HTR-8/SVneo (cell line): Measurements from ENCODE around the gene NQO1.
A peak's percentile ranks its signal among the peaks of the same experiment; 100 is the strongest.
"Not testable (repeated sequence)": the region's sequence is repeated elsewhere in the genome, so short reads cannot be mapped to it uniquely, and the experiment has no call there.

Source experiments
- DNase-seq: peaks from one replicate; pipeline ENCODE4 v3.0.0; 2011; ENCODE audit warnings: low spot score, mixed read lengths; ENCODE audit not compliant: insufficient read length
- FAIRE-seq: peaks from 2 replicates; lab custom pipeline; 2011; peaks lifted over from hg19 to GRCh38; lab: Jason Lieb, UNC

The NQO1 gene

DNA sequence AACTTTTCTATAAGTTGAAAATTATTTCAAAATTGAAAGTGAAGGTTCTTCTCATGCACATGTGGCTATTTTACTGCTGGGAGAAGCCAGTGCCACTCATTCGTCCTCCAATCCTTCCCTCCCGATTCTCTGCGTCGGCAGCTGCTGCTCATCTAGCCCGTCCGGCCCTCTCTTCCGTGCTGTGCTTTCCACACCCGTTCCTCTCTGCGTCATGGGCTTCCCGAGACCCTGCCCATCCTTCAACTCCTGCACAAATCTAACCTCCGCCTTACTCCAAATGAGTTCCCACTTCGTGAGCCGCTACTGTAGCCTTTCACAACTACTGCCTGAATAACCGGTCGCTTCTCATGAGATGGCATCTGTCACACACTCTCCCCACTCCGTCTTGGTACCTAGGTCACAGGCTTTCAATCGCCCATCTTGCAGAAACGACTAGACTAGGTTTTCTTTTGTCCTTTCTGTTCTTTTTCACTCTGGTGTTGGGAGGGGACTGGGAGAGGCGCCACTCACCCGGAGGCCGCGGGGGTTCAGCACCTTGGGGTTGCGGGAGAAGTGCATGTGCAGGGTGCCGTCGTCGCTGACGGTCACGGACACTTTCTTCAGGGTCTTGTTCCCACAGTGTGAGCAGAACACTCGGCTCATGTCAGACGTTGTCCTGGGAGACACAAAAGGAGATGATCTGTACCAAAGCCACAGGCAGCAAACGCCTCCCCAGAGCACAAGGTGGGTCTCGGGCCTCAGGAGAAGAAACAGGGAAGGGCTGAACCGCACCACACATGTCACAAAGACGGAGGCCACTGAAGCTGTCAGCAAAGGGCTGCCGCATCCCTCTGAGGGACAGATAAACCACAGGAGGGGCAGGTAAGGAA is 18.2 kb upstream of the NQO1 start:
- no peak for FAIRE-seq
- no peak for DNase-seq

DNA sequence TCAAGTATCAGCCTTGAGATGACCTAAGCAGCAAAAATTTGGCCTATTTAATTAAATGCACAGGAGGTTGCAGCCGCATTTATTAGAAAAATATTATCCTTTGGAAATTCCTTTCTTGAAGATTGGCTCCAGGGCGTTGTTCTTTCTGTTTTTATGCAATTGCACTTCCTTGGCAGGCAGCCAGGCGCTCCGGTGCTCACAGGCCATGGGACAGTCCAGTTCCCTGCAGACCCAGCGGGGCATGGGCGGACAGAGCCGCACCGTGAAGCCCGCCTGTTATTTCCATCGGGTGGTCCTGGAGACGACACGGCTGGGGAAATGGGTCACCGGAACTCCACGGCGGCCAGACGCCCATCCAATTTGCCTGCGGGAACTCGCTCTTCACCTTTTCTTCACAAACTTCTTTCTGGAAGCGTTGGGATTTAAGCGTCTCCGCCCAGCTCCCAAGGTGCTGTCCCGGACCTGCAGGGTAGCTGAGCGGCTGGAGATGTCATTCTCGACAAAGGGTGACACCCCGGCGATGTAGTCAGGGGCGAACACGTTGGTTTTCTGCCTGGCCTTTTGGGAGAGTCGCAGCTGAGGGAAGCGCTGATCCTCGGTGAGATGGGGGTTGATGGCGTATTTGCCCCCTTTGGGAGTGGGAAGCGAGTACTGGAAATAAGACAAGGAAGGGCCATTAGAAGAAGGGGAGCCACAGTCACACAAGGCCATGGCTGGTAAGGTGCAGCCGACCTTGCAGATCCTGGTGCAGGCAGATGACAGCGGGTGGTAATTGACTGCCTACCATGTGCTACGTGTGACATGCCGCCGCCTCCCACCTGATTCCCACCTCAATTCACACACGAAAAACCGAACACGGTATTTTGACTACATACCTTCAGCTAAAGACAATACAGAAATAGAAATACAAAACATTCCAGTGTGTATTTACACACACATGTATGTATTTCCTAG is 15.9 kb upstream of the NQO1 start:
- no peak for DNase-seq

DNA sequence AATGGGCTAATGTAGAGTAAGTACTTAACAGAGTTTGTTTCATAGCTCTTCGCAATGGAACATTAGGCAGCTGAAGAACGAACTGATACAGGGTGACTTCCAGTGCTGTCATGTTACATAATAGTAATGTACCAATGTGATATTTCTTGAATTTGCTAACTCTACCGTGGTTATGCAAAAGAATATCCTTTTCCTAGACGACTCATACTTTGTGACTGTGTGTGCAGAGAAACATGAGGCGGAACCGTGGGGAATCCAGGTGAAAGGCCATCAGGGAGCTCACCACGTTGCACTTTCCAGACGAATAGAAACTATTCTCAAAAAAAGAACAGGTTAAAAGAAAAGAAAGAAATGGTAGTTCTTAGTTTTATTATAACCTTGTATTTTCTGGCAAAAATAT is 15.2 kb upstream of the NQO1 start:
- DNase-seq: no peak

More for the DNA sequence above, 15.9 kb upstream of the NQO1 start:
- no peak for FAIRE-seq

DNA sequence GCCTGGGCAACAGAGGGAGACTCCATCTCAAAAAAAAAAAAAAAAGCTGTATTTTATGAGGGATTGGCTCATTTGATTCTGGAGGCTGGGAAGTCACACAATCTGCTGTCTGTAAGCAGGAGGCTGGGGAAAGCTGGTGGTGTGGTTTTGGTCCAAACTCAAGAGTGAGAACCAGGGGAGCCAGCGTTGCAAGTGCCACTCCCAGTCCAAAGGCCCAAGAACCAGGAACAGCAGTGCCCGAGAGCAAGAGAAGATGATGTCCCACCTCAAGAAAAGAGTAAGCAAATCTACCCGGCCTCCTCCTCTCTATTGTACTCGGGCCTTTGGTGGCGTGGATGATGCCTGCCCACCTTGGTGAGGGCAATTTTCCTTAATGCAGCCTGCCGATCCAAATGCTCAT is 5.7 kb upstream of the NQO1 start:
- DNase-seq: no peak
- no peak for FAIRE-seq

More for the DNA sequence above, 15.2 kb upstream of the NQO1 start:
- no peak for FAIRE-seq

DNA sequence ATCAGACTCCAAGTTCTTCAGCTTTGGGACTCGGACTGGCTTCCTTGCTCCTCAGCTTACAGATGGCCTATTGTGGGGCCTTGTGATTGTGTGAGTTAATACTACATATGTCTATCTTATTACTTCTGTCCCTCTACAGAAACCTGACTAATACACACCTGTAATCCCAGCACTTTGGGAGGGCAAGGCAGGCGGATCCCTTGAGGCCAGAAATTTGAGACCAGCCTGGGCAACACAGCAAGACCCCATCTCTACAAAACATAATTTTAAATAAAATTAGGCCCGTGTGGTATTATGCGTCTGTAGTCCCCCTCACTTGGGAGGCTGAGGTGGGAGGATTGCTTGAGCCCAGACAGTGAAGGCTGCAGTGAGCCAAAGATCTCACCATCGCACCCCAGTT is 4.9 kb upstream of the NQO1 start:
- FAIRE-seq, DNase-seq: not testable (repeated sequence)

DNA sequence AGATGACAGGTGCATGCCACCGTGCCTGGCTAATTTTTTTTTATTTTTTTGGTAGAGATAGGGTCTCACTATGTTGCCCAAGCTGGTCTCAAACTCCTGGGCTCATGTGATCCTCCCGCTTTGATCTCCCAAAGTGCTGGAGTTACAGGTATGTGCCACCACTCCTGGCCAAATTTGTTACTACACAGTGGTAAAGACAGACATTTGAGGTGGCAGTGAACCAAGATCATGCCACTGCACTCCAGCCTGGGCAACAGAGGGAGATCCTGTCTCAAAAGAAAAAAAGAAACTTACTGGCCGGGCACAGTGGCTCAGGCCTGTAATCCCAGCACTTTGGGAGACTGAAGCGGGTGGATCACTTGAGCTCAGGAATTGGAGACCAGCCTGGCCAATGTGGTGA is 2.7 kb upstream of the NQO1 start:
- not testable (repeated sequence) for FAIRE-seq, DNase-seq

DNA sequence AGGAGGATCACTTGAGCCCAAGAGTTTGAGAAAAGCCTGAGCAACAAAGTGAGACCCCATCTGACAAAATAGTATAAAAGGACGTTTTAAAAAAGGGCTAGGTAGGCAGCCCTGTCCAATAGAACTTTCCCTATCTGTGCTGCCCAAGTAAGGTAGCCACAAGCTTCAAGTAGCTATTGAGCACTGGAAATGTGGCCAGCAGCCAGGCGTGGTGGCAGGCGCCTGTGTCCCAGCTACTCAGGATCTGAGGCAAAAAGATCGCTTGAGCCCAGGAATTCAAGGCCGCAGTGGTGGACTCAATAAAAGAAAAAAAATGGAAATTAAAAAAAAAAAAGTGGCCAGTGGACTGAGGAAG is 1.5 kb upstream of the NQO1 start:
- DNase-seq (no peak), FAIRE-seq (no peak)

DNA sequence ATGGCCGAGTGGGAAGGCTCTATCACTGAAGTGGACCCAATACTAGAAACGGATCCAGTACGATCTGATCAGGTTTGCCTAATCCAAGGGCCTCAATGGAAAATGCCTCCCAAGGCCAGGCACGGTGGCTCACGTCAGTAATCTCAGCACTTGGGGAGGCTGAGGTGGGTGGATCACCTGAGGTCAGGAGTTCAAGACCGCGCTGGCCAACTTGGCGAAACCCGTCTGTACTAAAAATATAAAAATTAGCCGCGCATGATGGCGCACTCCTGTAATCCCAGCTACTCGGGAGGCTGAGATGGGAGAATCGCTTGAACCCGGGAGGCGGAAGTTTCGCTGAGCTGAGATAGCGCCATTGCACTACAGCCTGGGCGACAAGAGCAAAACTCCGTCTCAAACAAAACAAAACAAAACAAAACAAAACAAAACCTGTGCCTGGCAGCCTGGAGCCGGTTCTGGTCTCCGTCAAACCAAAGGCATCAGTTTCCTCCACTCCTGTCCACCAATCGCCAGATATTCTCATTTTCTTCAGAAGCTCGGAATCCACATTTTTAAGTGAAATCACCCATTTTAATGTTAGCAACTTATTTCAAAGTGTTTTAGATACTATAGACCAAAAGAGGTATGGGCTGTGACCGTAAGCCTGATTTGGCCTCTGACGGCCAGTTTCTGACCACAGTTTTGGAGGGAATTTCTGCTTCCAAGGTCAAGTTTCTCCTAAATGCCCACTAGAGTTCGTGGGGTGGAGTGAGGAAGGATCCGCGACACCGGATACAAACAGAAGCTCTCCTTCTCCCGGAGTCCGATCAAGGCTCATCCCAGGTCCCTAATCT is 664 bp downstream of the NQO1 start:
- FAIRE-seq: no peak
- DNase-seq: no peak

DNA sequence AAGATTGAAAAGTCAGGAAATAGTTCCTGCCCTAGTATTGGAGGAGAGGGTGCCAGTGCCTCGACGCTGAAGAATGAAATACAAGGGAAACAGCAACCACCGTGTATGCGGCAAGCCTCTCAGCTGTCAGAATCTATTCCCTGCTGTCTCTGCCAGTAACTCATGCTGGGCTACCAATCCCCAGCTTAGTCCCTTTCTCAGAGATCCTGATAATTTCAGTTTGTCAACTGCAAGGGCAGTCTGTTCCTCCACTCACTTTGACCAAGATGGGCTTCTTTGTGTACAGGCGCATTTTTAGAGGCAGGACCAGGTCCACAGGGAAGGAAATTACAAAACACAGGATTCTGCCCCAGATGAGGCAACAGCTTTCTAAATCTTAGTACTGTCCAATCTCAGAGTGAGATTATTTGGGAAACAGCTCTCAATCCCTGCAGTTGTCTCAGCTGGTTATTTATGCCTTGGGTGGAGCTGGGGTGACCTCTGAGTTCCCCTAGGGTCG is 1.3 kb downstream of the NQO1 start:
- DNase-seq: no peak
- FAIRE-seq: no peak

DNA sequence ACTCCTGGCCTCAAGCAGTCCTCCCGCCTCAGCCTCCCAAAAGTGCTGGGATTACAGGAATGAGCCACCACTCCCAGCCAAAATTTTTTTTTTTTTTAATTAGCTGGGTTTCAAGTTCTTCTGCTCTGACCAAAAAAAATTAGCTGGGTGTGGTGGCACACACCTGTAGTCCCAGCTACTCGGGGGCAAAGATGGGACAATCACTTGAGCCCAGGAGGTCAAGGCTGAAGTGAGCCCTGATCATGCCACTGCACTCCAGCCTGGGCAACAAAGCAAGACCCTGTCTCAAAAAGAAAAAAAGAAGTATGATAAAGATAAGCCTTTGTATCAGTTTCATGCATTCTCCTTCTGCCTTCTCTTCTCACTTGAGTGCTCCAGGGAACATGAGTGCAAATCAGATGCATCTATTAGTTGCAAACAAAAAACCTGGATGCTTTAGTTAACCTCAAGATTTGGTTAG is 1.9 kb downstream of the NQO1 start:
- no peak for FAIRE-seq
- DNase-seq: no peak

DNA sequence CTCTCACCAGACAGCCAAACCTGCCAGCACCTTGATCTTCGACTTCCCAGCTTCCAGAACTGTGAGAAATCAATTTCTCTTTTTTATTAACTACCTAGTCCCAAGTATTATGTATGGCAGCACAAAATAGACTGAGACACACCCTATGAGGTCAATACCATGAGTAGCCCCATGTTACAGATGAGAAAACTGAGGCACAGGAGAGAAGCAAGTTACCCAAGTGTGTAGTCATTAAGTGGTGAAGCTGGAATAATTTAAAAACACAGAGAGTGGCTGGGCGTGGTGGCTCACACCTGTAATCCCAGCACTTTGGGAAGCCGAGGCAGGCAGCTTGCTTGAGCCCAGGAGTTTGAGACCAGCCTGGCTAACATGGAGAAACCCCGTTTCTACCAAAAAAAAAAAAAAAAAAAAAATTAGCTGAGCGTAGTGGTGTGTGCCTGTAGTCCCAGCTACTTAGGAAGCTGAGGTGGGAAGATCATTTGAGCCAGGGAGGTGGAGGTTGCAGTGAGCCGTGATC is 4.9 kb downstream of the NQO1 start:
- DNase-seq (no peak), FAIRE-seq (no peak)

DNA sequence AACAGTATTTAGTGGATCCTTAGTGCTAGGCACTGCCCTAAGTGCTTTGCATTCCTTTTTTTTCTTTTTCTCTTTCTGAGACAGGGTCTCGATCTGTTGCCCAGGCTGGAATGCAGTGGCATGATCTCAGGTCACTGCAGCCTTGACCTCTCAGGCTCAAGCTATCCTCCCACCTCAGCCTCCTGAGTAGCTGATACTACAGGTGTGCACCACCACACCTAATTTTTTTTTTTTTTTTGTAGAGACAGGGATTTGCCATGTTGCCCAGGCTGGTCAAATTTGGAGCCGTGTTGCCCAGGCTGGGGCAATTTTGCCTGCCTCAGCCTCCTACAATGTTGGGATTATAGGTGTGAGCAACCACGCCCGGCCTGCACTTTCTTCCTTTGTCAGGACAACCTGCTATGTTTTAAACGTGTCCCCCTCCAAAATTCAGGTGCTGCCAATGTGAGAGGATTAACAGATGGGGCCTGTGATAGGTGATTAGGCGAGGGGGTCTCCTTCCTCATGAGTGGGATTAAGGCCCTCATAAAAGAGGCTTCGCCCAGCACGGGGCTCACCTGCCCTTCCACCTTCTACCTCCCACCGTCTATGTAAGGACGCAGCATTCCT is 5.4 kb downstream of the NQO1 start:
- FAIRE-seq: no peak
- DNase-seq: no peak

DNA sequence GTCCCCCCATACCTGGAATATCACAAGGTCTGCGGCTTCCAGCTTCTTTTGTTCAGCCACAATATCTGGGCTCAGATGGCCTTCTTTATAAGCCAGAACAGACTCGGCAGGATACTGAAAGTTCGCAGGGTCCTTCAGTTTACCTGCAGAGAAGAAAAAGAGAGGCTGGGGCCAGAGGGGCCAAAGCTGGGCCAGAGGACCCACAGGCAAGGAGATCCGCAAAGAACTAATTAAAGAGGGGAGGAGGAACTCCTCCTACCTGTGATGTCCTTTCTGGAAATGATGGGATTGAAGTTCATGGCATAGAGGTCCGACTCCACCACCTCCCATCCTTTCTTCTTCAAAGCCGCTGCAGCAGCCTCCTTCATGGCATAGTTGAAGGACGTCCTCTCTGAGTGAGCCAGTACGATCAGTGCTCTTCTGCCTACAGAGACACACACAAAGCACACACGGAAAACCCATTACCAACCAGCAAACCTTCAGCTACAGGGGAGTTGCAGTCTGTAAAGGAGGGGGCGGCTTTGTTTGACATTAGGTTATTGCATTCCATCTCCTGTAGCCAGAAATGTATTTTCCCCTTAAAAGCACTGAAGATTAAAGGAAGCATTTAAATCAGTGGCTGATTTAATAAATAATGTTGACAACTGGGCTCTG is 8.1 kb downstream of the NQO1 start:
- no peak for FAIRE-seq
- DNase-seq: no peak

DNA sequence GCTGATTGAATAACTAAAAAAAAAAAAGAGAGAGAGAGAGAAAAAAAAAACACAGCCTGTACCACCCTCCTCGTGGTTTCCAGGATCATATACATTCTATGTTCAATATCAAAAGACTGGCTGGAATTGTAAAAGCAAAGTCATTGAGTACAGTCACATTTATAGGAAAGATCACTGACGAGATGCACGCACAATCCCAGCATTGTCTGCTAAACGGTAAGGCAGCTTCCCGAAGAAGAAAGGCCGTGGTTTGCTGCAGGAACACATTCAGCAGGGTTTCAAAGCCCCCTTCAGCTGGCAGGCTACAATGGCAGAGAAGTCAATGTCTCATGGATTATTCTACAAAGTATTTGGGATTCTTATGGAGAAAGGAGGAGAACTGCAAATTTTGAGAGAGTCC is 9.3 kb downstream of the NQO1 start:
- no peak for DNase-seq
- no peak for FAIRE-seq

DNA sequence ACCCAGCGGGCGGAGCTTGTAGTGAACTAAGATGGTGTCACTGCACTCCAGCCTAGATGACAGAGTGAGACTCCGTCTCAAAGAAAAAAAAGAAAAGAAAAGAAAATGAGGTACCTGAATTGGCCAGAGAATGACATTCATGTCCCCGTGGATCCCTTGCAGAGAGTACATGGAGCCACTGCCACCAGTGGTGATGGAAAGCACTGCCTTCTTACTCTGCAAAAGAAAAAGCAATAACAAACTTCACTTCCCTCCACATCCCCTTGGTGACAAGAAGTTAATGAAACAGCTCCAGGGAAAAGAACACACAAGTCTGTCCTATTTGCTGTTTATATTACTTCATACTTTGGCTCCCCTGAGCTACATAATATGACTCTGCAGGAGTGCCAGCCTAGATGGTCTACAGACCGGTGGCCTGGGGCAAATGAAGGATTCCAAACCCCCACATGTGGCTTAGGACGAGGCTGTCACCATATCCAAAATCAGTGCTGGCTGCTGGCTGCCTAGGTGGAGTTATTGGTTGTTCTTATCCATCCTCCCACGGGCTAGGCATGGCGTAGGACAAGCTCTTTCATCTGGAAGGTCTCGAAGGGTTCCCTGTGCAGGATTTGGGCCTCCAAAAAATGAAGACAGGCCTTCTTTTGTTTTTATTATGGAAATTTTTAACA is 13.3 kb downstream of the NQO1 start:
- no peak for DNase-seq
- FAIRE-seq: no peak

DNA sequence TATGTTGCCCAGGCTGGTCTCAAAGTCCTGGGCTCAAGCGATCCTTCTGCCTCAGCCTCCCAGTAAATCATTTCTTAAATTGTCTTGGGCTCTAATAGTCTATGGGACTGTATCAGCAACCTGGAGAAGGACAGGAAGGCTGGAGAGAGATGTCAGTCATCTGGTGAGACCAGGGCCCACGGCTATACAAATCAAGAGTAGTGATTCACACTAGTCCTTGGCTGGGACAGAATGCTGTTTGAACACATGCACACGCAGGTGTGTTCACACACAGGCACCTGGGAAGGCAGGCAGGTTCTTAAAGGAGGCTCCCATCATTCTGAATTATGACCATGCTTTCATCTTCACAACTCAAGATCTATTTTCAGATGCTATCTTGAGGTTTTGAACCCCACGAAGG is 14.1 kb downstream of the NQO1 start:
- no peak for FAIRE-seq
- DNase-seq: no peak

DNA sequence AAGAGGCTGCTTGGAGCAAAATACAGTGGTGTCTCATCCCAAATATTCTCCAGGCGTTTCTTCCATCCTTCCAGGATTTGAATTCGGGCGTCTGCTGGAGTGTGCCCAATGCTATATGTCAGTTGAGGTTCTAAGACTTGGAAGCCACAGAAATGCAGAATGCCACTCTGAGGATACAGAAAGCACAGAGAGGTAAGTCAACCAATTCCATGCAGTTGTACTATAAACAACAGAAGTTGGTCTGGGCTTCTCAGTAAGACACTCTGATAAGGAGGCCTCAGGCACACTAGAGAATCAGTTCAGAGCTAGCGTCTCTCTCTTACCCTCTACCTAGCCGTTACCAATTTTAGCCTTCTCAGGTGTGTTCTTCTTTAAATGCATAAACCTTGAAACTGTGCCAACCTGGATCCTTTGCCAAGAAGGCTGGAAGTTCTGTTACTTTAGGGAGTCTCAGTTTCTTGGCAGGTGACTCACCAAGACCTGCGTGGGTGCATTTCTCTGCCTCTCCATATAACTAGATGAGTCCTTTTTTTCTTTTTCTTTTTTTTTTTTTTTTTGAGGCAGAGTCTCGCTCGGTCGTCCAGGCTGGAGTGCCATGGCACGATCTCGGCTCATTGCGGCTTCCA is 15.1 kb downstream of the NQO1 start:
- peak; percentile 43 for DNase-seq
- no peak for FAIRE-seq
